LNCaP clone FGC (cell line): ENCODE measurements around the gene STMN1.
A peak's percentile ranks its signal among the peaks of the same experiment; 100 is the strongest.

ENCODE experiments used
- DNase-seq: peaks from one replicate; pipeline ENCODE4 v3.0.0-alpha.2; 2011; ENCODE audit warnings: low read depth
- H3K4me3 ChIP-seq: 2 replicates; pipeline ENCODE4 v1.5.1; 2011; ENCODE audit warnings: mild to moderate bottlenecking, low read depth, low read length, control low read depth
- CTCF ChIP-seq: IDR thresholded peaks from 2 replicates; pipeline ENCODE4 v1.5.1; 2012; ENCODE audit warnings: mild to moderate bottlenecking; ENCODE audit not compliant: control insufficient read depth, insufficient read depth; ENCODE audit errors: extremely low read depth

Gene STMN1

DNA sequence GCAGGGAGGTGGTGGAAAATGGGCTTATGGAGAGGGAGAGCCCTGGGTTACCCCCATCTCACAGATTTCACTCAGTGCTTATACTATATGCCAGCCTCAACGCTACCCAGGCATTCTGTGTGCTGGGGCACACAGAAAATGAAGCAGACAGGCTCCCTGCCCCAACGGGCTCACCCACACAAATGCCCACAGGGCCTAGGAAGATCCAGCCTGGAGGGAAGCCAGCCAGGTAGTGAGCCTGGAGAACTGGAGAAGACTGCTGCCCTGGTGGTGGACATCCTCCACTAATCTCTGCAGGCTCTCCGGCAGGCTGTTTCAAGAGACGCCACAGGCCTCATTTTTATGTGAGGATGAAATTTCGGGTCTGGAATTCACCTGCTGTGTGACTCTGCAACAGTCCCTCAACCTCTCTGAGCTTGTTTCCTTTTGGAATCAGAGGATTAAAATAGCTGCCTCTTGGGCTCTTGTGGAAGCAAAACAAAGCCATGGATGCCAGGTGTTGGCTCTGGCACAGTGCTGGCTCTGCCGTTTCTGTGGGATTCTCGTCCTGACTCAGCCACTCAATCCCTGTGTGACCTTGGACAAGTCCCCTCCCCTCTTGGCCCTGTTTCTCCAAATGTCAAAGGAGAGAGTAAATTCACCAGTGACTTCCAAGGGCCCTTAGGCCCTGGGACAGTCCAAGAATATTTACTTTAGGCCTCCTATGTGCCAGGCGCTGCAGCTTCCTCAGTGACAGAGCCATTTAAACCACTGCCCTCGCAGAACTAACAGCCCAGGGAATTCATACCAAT, 34.3 kb downstream of the STMN1 start:
- DNase-seq, result peak; percentile 90

GRCh38 chr1:25871086-25871703, 35.0 kb downstream of the STMN1 start:
- TF ChIP-seq CTCF, result no peak
- DNase-seq, result no peak
- H3K4me3 ChIP-seq, result no peak overlapping the region

More for the DNA sequence above, 34.3 kb downstream of the STMN1 start:
- no peak overlapping the region for H3K4me3 ChIP-seq
- TF ChIP-seq CTCF, result no peak

DNA sequence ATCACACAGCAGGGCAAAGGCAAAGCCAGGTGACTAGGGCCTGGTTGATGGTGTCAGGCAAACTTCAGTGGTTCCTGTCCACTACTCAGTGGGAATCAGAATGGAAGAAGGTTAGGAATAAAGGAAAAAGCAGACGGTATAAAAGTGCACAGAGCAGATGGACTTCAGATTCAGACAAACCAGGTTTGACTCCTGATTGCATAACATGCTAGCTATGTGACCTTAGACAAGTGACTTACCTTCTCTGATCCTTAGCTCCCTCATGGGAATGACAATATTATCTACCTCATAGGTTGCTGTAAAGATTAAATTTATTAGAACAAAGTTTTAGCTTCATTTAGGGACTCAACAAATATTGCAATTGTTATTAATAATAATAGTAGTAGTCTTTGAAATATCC, 35.6 kb downstream of the STMN1 start:
- no peak overlapping the region for H3K4me3 ChIP-seq
- TF ChIP-seq CTCF, result no peak
- no peak for DNase-seq

DNA sequence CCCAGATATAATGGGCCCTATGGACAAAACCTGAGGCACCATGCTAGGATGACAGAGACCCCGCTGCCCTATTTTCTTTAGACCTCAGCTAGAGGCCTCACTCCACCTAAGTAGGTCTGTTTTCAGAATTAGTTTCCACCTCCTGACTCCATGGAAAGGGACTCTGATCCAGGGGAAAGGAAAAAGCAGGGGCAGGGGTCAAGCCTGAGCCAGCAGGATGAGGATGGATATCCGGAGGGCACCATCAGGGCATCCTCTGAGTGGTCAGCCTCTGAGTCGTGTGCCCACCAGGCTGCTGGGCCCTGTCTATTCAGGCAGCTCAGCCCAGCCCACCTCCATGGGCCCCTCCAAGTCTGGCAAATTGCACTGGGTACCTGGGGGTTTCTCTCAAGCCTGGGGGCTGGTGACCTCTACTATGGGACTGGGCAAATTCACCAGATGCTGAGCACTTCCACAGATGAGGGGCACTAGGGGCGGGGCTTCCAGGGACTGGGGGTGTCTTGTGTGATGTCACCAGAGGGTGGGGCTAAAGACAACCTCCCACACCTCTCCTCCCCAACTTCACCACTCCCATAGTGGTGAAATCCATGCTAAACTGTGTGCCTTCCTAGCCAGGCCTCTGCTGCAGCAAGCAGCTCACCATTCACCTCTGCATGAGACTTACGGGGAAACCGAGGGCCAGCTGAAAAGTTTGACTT, 36.2 kb downstream of the STMN1 start:
- no peak overlapping the region for H3K4me3 ChIP-seq
- DNase-seq, result no peak
- TF ChIP-seq CTCF, result no peak

- TF ChIP-seq CTCF, result no peak
- no peak overlapping the region for H3K4me3 ChIP-seq
- DNase-seq, result peak; percentile 58
These were observed 38.8 kb downstream of the STMN1 start for GRCh38 chr1:25867210-25867991.

DNA sequence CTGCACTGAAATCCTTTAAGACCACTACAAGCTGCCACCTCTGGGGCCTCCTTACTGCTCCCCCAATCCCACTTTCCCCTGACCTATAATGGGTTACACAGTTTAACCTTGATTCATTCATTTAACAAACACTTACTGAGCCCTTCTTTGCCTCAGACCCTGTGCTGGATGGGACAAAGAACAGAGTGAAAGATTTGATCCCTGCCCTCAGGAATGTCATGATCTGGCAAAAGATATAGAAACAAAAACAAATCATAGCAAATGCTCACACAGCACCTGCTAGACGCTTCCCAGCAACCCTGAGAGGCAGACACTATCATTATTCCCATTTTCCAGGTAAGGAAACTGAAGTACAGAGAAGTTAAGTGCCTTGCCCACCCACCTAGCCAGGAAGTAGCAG, 39.9 kb downstream of the STMN1 start:
- no peak overlapping the region for H3K4me3 ChIP-seq
- TF ChIP-seq CTCF, result no peak
- no peak for DNase-seq
